ENCODE results near the gene FYB2. TPM values are rescaled to one million over a fixed set of nuclear protein-coding genes. Genes with fewer than 3 reads are reported as not detected.

Gene FYB2
- total and polyA plus RNA-seq, 10 of the 15 experiments (the other 5 are each of a cell fraction or from before 2014, with no cell fraction given), result 0.04 to 0.16 (median 0.05) TPM; not detected in 4

- POLR2A ChIA-PET, result interaction anchor here (0.7 kb wide), 2 partner anchors 695 to 1605 kb away, joined by 3 read pairs; no protein-coding TSS in a partner anchor
- Histone ChIP-seq H3K36me3 (ENCODE audit: control insufficient read depth in 2 of 2, insufficient read depth in 2 of 2, low read length in 1 of 2) (no peaks in the 10 kb centered on the region), H3K9ac (ENCODE audit: control insufficient read depth, insufficient read depth, low read length) (no peak overlapping the region), H3K27ac (ENCODE audit: control insufficient read depth, insufficient read depth) (no peak overlapping the region), H3K4me2 (ENCODE audit: control insufficient read depth, insufficient read depth) (no peak overlapping the region), H3K27me3 (replicated peaks in 1 of 2; ENCODE audit: control insufficient read depth in 2 of 2, insufficient read depth in 2 of 2, low read length in 1 of 2) (no peaks in the 10 kb centered on the region), H4K20me1 (ENCODE audit: control insufficient read depth, insufficient read depth) (no peaks in the 10 kb centered on the region), H3K4me1 (ENCODE audit: control insufficient read depth, insufficient read depth, low read length) (no peaks in the 10 kb centered on the region), H3K4me3 (no peak overlapping the region), H2AFZ (ENCODE audit: control insufficient read depth, low read depth, low read length) (no peak overlapping the region), H3K79me2 (ENCODE audit: control insufficient read depth, insufficient read depth, low read length) (no peaks in the 10 kb centered on the region), H3K9me3 (replicated peaks; ENCODE audit: control insufficient read depth, insufficient read depth, low read length) (no peaks in the 10 kb centered on the region)
- no peak for FAIRE-seq
- CTCF ChIA-PET, result interaction anchor here (0.5 to 4.0 kb wide), 10 partner anchors 9 to 1599 kb away, joined by 3 to 15 read pairs (median 4); no protein-coding TSS in a partner anchor
- RAD21 ChIA-PET (ENCODE audit: unreplicated experiment), result interaction anchor here (1.1 kb wide), 1 partner anchor 234 kb away, joined by 6 read pairs; no protein-coding TSS in a partner anchor
- 43% methylated on average over 6 of the region's 6 CpGs for WGBS (ENCODE audit: insufficient coverage, insufficient replicate concordance, low lambda C conversion rate, missing lambda C conversion rate)
- no peak for TF ChIP-seq CTCF (IDR thresholded peaks at IDR 0.05 in 2 of 3, conservative IDR thresholded peaks at IDR 0.05 in 1 of 3; ENCODE audit: control insufficient read depth in 2 of 3, extremely low read depth in 1 of 3, insufficient read depth in 1 of 3, low read depth in 3 of 3, low read length in 3 of 3)
- TF ChIP-seq GABPA (IDR thresholded peaks at IDR 0.05; ENCODE audit: low read depth), result no peak
- no peak for TF ChIP-seq DPF2 (IDR thresholded peaks at IDR 0.05)
- TF ChIP-seq NFYA (IDR thresholded peaks at IDR 0.05; ENCODE audit: borderline replicate concordance, low read depth, low read length), result no peak
- TF ChIP-seq MLLT1 (IDR thresholded peaks at IDR 0.05), result no peak
- TF ChIP-seq ZNF622 (IDR thresholded peaks at IDR 0.05), result no peak
- no peak for TF ChIP-seq ZNF217 (IDR thresholded peaks at IDR 0.05)
- DNase-seq (ENCODE audit: low read depth, low spot score), result no peak
- ATAC-seq, result no peak
- intact Hi-C loops (cut with micrococcal nuclease; ENCODE audit: unreplicated experiment), result no loop called here
- in situ Hi-C loops (cut with MboI), result no loop called here
- SMC1A ChIA-PET (ENCODE audit: uncharacterized antibody, unreplicated experiment), result interaction anchor here (0.9 to 1.9 kb wide), 3 partner anchors 13 to 234 kb away, joined by 3 to 6 read pairs (median 5); no protein-coding TSS in a partner anchor
- BruUV-seq (replicated peaks), result no TSS peak
Measured at GRCh38 chr1:56817716-56818463, 1.3 kb downstream of the FYB2 start.

Data from GM12878 (cell line).